Duodenal mucosa (tissue), 2 donors: ENCODE results near the gene CDC14A.

Source experiments
- H3K27ac ChIP-seq: one replicate; pipeline ENCODE4 v1.7.0; 2013; ENCODE audit warnings: low read depth, low read length
- H3K27me3 ChIP-seq, 2 donors: one replicate each; pipeline ENCODE4 v1.7.0; 2013; ENCODE audit warnings: low read length in 2 of 2, control low read depth in 1 of 2; ENCODE audit not compliant: insufficient read depth in 2 of 2, control insufficient read depth in 1 of 2
- H3K36me3 ChIP-seq, 2 donors: one replicate each; pipeline ENCODE4 v1.7.0; 2013; ENCODE audit warnings: low read length in 2 of 2, control low read depth in 1 of 2; ENCODE audit not compliant: insufficient read depth in 2 of 2, control insufficient read depth in 1 of 2
- H3K4me1 ChIP-seq, 2 donors: one replicate each; pipeline ENCODE4 v1.7.0; 2013; ENCODE audit warnings: low read length in 2 of 2, control low read depth in 1 of 2; ENCODE audit not compliant: insufficient read depth in 2 of 2, control insufficient read depth in 1 of 2
- H3K4me3 ChIP-seq, 2 donors: one replicate each; pipeline ENCODE4 v1.7.0; 2013; ENCODE audit warnings: low read length in 2 of 2, low read depth in 1 of 2
- H3K9ac ChIP-seq, 2 donors: one replicate each; pipeline ENCODE4 v1.7.0; 2013; ENCODE audit warnings: low read length in 2 of 2, low read depth in 1 of 2
- H3K9me3 ChIP-seq, 2 donors: one replicate each; pipeline ENCODE4 v1.7.0; 2013; ENCODE audit warnings: low read length in 2 of 2, control low read depth in 1 of 2; ENCODE audit not compliant: control insufficient read depth in 1 of 2

The CDC14A gene

DNA sequence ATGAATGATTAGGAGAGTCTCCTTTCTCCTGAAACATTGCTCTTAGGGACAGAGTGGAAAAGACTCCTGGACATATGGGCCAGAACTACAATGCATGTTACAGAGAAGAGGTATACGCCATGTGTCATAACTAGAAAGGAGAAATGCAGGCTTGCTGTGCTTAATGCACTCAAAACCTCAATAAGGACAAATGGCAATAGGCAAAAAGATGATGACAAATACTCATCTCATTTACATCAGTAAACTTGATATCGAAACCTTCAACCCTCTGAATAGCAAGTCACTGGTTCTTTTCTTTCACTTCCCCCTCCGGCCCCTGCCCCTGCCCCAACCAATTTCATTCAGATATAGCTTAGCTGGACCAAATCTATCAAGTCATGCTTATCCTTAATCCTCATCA, 183.7 kb downstream of the CDC14A start:
- Histone ChIP-seq H3K9ac (no peak overlapping the region), H3K4me1 (peaks cover 7 to 21% of the 10 kb centered on the region in 2 donors)

DNA sequence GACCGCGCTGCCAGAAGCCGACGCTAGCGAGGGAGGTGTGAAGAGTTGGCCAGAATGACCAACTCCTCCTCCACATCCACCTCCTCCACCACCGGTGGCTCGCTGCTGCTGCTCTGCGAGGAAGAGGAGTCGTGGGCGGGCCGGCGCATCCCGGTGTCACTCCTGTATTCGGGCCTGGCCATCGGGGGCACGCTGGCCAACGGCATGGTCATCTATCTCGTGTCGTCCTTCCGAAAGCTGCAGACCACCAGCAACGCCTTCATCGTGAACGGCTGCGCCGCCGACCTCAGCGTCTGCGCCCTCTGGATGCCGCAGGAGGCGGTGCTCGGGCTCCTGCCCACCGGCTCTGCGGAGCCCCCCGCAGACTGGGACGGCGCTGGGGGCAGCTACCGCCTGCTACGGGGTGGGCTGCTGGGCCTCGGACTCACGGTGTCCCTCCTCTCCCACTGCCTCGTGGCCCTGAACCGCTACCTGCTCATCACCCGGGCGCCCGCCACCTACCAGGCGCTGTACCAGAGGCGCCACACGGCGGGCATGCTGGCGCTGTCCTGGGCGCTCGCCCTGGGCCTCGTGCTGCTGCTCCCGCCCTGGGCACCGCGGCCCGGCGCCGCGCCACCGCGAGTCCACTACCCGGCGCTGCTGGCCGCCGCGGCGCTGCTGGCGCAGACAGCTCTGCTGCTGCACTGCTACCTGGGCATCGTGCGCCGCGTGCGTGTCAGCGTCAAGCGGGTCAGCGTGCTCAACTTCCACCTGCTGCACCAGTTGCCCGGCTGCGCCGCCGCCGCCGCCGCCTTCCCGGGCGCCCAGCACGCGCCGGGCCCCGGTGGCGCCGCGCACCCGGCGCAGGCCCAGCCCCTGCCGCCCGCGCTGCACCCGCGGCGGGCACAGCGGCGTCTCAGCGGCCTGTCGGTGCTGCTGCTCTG, 186.9 kb downstream of the CDC14A start:
- H3K9ac ChIP-seq = peak overlapping the region in 1 of 2 donors; percentile 33
- no peak overlapping the region for H3K27ac ChIP-seq
- peaks cover 24 to 32% of the 10 kb centered on the region in 2 donors for H3K27me3 ChIP-seq

More for the DNA sequence above, 183.7 kb downstream of the CDC14A start:
- H3K27me3 ChIP-seq = peaks cover 21 to 30% of the 10 kb centered on the region in 2 donors
- no peak overlapping the region for H3K4me3 ChIP-seq
- no peak overlapping the region for H3K27ac ChIP-seq
- no peaks in the 10 kb centered on the region for H3K36me3 ChIP-seq
- no peaks in the 10 kb centered on the region for H3K9me3 ChIP-seq

DNA sequence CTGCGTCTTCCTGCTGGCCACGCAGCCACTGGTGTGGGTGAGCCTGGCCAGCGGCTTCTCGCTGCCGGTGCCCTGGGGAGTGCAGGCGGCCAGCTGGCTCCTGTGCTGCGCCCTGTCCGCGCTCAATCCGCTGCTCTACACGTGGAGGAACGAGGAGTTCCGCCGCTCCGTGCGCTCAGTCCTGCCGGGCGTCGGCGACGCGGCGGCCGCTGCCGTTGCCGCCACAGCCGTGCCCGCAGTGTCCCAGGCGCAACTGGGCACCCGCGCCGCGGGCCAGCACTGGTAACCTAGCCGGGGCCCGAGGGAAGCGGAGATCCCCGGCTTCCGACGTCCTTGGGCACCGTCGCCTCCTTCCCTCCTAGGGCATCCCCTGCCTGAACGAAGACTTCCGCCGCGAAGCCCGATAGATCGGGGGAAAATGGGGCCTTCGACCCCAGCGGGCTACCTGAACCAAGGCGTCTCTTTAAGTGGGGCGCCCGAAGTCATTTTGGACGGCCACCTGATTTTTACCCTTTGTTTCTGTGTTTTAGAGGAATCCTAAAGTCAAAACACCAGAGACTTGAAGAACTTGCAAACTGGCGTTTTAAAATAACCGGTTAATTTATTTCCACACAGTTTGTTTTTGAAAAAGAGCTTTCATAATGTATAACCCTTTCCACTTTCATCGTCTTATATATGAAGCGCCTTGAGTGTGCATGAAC, 187.7 kb downstream of the CDC14A start:
- Histone ChIP-seq H3K36me3 (no peaks in the 10 kb centered on the region), H3K4me3 (peak overlapping the region; percentile 16 to 62), H3K27ac (no peak overlapping the region), H3K9ac (no peak overlapping the region), H3K27me3 (peaks cover 24 to 30% of the 10 kb centered on the region in 2 donors), H3K4me1 (peaks cover 7 to 16% of the 10 kb centered on the region in 2 donors), H3K9me3 (no peaks in the 10 kb centered on the region)

More for the DNA sequence above, 186.9 kb downstream of the CDC14A start:
- peak overlapping the region; percentile 47 to 62 for H3K4me3 ChIP-seq
- no peaks in the 10 kb centered on the region for H3K36me3 ChIP-seq
- H3K4me1 ChIP-seq = peaks cover 7 to 16% of the 10 kb centered on the region in 2 donors
- H3K9me3 ChIP-seq = no peaks in the 10 kb centered on the region

DNA sequence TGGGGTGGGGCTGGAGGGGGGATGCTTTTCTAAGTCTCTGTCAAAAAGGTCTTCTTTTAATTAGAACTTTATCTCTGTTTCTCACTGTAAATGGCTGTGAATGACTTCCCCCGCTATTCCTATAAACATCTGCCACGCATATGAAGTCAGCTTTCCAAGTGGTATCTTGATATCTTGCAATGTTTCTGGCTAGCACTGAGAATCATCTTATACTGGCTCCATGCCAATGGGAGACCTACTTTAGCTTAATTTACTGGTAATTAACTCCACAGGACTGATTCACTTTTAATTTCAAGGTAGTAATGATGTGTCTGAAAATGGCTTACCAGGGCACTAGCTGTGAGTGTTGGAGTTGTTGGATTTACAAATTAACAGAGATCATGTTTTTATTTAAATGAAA, 190.0 kb downstream of the CDC14A start:
- H3K36me3 ChIP-seq = no peaks in the 10 kb centered on the region
- H3K27me3 ChIP-seq = peaks cover 22 to 28% of the 10 kb centered on the region in 2 donors
- no peak overlapping the region for H3K4me3 ChIP-seq
- H3K9me3 ChIP-seq = no peaks in the 10 kb centered on the region
- no peak overlapping the region for H3K9ac ChIP-seq
- peaks cover 7 to 8% of the 10 kb centered on the region in 2 donors for H3K4me1 ChIP-seq
- H3K27ac ChIP-seq = no peak overlapping the region

DNA sequence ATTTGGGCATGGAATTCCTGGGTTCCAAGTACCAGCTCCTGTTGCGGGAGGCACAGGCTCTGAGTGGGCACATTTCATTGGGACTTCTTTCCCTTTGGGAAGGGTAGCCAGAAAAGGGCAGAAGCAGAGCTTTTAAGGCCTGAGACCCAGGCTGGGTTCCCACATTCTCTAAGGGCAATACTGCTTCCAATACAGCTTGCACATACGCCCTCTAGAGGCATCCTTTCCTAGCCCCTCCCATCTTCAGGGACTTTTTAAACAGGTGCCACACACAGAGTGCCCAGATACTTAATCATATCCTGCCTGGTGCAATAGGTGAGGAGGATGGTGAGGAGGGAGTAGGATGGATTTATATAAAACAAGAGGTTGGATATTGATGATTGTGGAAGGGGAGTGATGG, 191.3 kb downstream of the CDC14A start:
- no peaks in the 10 kb centered on the region for H3K36me3 ChIP-seq
- H3K4me1 ChIP-seq = peaks cover 1 to 6% of the 10 kb centered on the region in 2 donors
- H3K27ac ChIP-seq = no peak overlapping the region
- no peak overlapping the region for H3K9ac ChIP-seq
- H3K4me3 ChIP-seq = no peak overlapping the region
- H3K27me3 ChIP-seq = peaks cover 13 to 18% of the 10 kb centered on the region in 2 donors
- no peaks in the 10 kb centered on the region for H3K9me3 ChIP-seq

DNA sequence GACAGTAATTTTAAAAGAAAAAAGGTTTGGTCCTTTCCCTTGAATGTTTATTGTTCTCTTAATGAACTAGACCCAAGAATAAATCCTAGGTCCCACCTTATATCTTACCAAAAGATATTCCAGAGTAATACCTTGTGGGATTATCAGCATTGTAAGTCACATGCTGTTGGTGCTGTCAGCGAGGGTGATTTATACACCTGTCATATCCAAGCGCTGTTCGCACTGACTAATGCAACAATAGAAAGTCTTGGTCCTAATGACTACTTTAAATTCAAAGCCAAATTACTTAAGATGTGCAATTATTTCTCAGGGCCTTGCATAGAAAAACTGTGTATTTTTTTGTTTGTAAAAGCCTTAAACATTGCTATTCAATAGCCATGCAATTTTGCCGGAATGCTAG, 192.5 kb downstream of the CDC14A start:
- H3K4me3 ChIP-seq = no peak overlapping the region
- no peak overlapping the region for H3K9ac ChIP-seq
- H3K36me3 ChIP-seq = no peaks in the 10 kb centered on the region
- H3K4me1 ChIP-seq = no peaks in the 10 kb centered on the region
- peaks cover 5 to 13% of the 10 kb centered on the region in 2 donors for H3K27me3 ChIP-seq
- H3K9me3 ChIP-seq = no peaks in the 10 kb centered on the region
- no peak overlapping the region for H3K27ac ChIP-seq

DNA sequence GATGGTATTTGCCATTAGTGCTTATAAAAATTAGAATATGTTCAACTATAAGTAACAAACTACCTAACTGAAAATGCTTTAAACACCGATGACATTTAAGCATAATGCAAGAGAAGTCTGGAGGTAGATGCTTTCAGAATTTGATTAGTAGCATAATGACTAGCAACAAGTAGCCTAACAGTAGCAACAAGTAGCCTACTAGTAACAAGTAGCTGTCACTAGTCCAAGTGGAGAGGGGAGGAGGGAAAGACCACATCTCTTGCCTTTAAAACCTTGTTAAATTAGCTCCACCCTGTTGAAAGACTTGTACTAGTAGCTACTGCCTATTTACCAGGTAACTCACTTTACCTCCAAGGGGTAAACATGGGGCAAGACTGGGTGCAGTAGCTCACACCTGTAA, 193.5 kb downstream of the CDC14A start:
- H3K4me3 ChIP-seq = no peak overlapping the region
- H3K9me3 ChIP-seq = no peaks in the 10 kb centered on the region
- no peaks in the 10 kb centered on the region for H3K4me1 ChIP-seq
- H3K9ac ChIP-seq = no peak overlapping the region
- H3K27ac ChIP-seq = no peak overlapping the region
- H3K36me3 ChIP-seq = no peaks in the 10 kb centered on the region
- H3K27me3 ChIP-seq = peaks cover 2 to 4% of the 10 kb centered on the region in 2 donors

DNA sequence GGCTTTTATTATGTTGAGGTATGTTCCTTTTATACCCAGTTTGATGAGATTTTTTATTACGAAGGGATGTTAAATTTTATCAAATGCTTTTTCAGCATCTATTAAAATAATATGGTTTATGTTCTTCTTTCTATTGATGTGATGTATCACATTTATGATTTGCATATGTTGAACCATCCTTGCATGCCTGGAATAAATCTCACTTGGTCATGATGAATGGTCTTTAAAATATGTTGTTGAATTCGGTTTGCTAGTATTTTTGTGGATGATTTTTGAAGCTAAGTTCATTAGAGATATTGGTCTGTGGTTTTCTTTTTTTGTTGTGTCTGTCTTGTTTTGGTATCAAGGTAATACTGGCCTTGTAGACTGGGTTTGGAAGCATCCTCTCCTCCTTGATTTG, 199.7 kb downstream of the CDC14A start:
- Histone ChIP-seq H3K9ac (no peak overlapping the region), H3K27me3 (no peaks in the 10 kb centered on the region), H3K4me3 (no peak overlapping the region), H3K36me3 (no peaks in the 10 kb centered on the region), H3K27ac (no peak overlapping the region), H3K4me1 (no peaks in the 10 kb centered on the region), H3K9me3 (peaks cover 0 to 12% of the 10 kb centered on the region in 2 donors)

DNA sequence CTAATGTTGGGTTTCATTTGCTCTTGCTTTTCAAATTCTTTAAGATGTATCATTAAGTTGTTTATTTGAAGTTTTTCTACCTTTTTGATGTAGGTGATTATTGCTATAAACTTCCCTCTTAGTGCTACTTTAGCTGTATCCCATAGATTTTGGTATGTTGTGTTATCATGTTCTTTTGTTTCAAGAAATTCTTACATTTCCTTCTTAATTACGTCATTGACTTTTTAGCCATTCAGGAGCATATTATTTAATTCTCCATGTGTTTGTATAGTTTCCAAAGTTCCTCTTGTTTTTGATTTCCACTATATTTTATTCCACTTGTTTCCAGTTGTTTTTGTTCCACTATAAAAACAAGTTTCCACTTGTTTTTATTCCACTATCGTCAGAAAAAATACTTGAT, 200.6 kb downstream of the CDC14A start:
- H3K9me3 ChIP-seq = peaks cover 0 to 12% of the 10 kb centered on the region in 2 donors
- no peaks in the 10 kb centered on the region for H3K36me3 ChIP-seq
- no peaks in the 10 kb centered on the region for H3K4me1 ChIP-seq
- no peaks in the 10 kb centered on the region for H3K27me3 ChIP-seq
- no peak overlapping the region for H3K4me3 ChIP-seq
- H3K9ac ChIP-seq = no peak overlapping the region
- no peak overlapping the region for H3K27ac ChIP-seq

DNA sequence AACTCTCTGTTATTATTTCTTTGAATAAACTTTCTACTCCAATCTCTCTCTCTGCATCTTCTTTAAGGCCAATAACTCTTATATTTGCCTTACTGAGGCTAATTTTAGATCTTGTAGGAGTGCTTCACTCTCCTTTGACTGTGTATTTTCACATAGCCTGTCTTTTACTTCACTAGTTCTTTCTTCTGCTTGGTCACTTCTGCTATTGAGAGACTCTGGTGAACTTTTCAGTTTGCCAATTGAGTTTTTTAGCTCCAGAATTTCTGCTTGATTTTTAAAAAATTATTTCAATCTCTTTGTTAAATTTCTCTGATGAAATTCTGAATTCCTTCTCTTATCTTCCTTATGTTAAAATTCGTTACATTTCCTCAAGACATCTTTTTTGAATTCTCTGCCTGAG, 203.9 kb downstream of the CDC14A start:
- no peak overlapping the region for H3K4me3 ChIP-seq
- no peaks in the 10 kb centered on the region for H3K36me3 ChIP-seq
- H3K9ac ChIP-seq = no peak overlapping the region
- H3K27ac ChIP-seq = no peak overlapping the region
- H3K9me3 ChIP-seq = peaks cover 0 to 12% of the 10 kb centered on the region in 2 donors
- H3K4me1 ChIP-seq = no peaks in the 10 kb centered on the region
- H3K27me3 ChIP-seq = no peaks in the 10 kb centered on the region
